Measurements from ENCODE around the gene PHGDH. TPM values are rescaled to one million over a fixed set of nuclear protein-coding genes. Genes with fewer than 3 reads are reported as not detected.

The PHGDH gene
- polyA plus RNA-seq, 1 experiment, result 108 TPM

- H3K4me3 ChIP-seq (ENCODE audit: low read depth, low read length), result no peak overlapping the region
- CTCF ChIA-PET, result interaction anchor here (0.7 to 0.8 kb wide), 2 partner anchors 21 to 45 kb away, joined by 3 read pairs; no protein-coding TSS in a partner anchor
- H3K9me3 ChIP-seq (ENCODE audit: control insufficient read depth, insufficient read depth, low read length), result 0 out of 2 replicates have a peak, but pooled peaks cover 2% of the 10 kb centered on the region
- no peak overlapping the region for H3K27ac ChIP-seq (ENCODE audit: low read depth, low read length)
- TF ChIP-seq, protein P1, sequence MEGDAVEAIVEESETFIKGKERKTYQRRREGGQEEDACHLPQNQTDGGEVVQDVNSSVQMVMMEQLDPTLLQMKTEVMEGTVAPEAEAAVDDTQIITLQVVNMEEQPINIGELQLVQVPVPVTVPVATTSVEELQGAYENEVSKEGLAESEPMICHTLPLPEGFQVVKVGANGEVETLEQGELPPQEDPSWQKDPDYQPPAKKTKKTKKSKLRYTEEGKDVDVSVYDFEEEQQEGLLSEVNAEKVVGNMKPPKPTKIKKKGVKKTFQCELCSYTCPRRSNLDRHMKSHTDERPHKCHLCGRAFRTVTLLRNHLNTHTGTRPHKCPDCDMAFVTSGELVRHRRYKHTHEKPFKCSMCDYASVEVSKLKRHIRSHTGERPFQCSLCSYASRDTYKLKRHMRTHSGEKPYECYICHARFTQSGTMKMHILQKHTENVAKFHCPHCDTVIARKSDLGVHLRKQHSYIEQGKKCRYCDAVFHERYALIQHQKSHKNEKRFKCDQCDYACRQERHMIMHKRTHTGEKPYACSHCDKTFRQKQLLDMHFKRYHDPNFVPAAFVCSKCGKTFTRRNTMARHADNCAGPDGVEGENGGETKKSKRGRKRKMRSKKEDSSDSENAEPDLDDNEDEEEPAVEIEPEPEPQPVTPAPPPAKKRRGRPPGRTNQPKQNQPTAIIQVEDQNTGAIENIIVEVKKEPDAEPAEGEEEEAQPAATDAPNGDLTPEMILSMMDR (IDR thresholded peaks at IDR 0.05; ENCODE audit: low read depth, low read length), result no peak
- no peak for DNase-seq (ENCODE audit: low read depth, low spot score)
- H3K27me3 ChIP-seq (ENCODE audit: control insufficient read depth, insufficient read depth, low read length), result peaks cover 17% of the 10 kb centered on the region
- POLR2A ChIA-PET, result no interaction called here
Measured at GRCh38 chr1:119764220-119764619, 52.5 kb downstream of the PHGDH start.

DNA sequence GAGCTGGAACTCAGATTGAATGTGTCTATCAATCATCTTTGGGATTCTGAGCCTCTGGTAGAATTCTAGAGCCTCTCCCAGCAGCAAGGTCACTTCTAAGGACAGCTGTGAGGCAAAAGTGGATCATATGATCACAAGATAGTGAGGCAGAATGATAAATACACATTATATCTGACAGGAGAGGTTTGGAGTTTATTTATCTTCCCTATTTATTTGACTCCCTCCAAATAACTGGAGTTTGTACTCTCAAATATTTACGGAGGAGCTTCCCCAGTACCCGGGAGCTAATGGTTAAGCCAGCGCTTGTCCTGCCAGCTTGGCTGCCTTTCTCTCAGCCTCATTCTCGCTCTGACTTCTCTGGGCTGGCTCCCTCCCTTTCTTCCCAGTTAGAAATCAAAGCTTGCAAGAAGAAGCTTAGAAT, 54.6 kb downstream of the PHGDH start:
- DNase-seq (ENCODE audit: low read depth, low spot score), result no peak
- Histone ChIP-seq H3K4me3 (ENCODE audit: low read depth, low read length) (no peak overlapping the region), H3K27ac (ENCODE audit: low read depth, low read length) (no peak overlapping the region), H3K27me3 (ENCODE audit: control insufficient read depth, insufficient read depth, low read length) (peaks cover 22% of the 10 kb centered on the region), H3K9me3 (ENCODE audit: control insufficient read depth, insufficient read depth, low read length) (0 out of 2 replicates have a peak, but pooled peaks cover 2% of the 10 kb centered on the region)
- TF ChIP-seq, protein P1 (IDR thresholded peaks at IDR 0.05; ENCODE audit: low read depth, low read length), result no peak
- ChIA-PET POLR2A (interaction anchor here (0.6 kb wide), 1 partner anchor 15 kb away, joined by 3 read pairs; no protein-coding TSS in a partner anchor), CTCF (interaction anchor here (0.8 to 1.4 kb wide), 2 partner anchors 22 to 43 kb away, joined by 3 to 4 read pairs; no protein-coding TSS in a partner anchor)

GRCh38 chr1:119767486-119767885, 55.8 kb downstream of the PHGDH start:
- TF ChIP-seq, protein P1 (IDR thresholded peaks at IDR 0.05; ENCODE audit: low read depth, low read length), result no peak

DNA sequence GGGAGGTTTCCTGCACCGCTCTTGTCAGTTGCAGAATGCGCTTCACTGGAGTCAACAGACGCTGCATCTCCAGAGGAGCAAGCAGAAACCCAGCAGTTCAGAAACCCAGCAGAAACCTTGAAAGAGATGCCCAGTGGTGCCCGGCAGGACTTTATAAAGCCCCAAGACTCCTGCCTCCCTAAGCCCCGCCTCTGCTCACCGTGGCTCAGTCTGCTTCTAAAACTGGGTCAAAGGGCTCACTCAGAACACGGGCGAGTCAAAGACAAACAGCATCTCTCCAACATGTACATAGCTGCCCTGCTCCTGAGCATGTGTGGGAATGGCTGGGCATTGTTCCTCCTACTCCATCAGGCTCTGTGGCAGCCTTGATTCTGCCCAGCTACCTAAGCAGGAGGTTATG, 57.0 kb downstream of the PHGDH start, which contains the start of gene HMGCS2:
HMGCS2 (minus strand) TSS at position 128 of the 400 bp plus-strand sequence; CDS start at position 67, 61 bp downstream.
- ChIA-PET POLR2A (no interaction called here), CTCF (no interaction called here)
- H3K27me3 ChIP-seq (ENCODE audit: control insufficient read depth, insufficient read depth, low read length), result peaks cover 19% of the 10 kb centered on the region
- TF ChIP-seq, protein P1 (IDR thresholded peaks at IDR 0.05; ENCODE audit: low read depth, low read length), result no peak
- no peak for DNase-seq (ENCODE audit: low read depth, low spot score)
- H3K27ac ChIP-seq (ENCODE audit: low read depth, low read length), result no peak within 1 kb of the TSS
- H3K4me3 ChIP-seq (ENCODE audit: low read depth, low read length), result no peak within 1 kb of the TSS
- H3K9me3 ChIP-seq (ENCODE audit: control insufficient read depth, insufficient read depth, low read length), result 0 out of 2 replicates have a peak, but pooled peaks cover 2% of the 10 kb centered on the region

More at GRCh38 chr1:119767486-119767885, 55.8 kb downstream of the PHGDH start:
- ChIA-PET POLR2A (no interaction called here), CTCF (interaction anchor here (1.0 kb wide), 1 partner anchor 23 kb away, joined by 3 read pairs; no protein-coding TSS in a partner anchor)
- Histone ChIP-seq H3K9me3 (ENCODE audit: control insufficient read depth, insufficient read depth, low read length) (0 out of 2 replicates have a peak, but pooled peaks cover 2% of the 10 kb centered on the region), H3K4me3 (ENCODE audit: low read depth, low read length) (no peak overlapping the region), H3K27me3 (ENCODE audit: control insufficient read depth, insufficient read depth, low read length) (peaks cover 20% of the 10 kb centered on the region), H3K27ac (ENCODE audit: low read depth, low read length) (no peak overlapping the region)
- no peak for DNase-seq (ENCODE audit: low read depth, low spot score)

GRCh38 chr1:119771016-119771415, 59.3 kb downstream of the PHGDH start:
- DNase-seq (ENCODE audit: low read depth, low spot score), result no peak
- TF ChIP-seq, protein P1 (IDR thresholded peaks at IDR 0.05; ENCODE audit: low read depth, low read length), result no peak
- POLR2A ChIA-PET, result no interaction called here
- H3K27me3 ChIP-seq (ENCODE audit: control insufficient read depth, insufficient read depth, low read length), result peaks cover 19% of the 10 kb centered on the region
- no peak overlapping the region for H3K27ac ChIP-seq (ENCODE audit: low read depth, low read length)
- H3K9me3 ChIP-seq (ENCODE audit: control insufficient read depth, insufficient read depth, low read length), result no peaks in the 10 kb centered on the region
- CTCF ChIA-PET, result interaction anchor here (2.1 kb wide), 1 partner anchor 27 kb away, joined by 7 read pairs; no protein-coding TSS in a partner anchor
- H3K4me3 ChIP-seq (ENCODE audit: low read depth, low read length), result no peak overlapping the region
